Activated CD4-positive, alpha-beta T cell treated with anti-CD3 and anti-CD28 coated beads, Interleukin-2, amount 10 ng/mL, durations not matched to agents 7 days and 5 days (primary cell): Measurements from ENCODE around the gene SLC2A2. TPM values are rescaled to one million over a fixed set of nuclear protein-coding genes. Genes with fewer than 3 reads are reported as not detected.
"Not testable (repeated sequence)": the region's sequence is repeated elsewhere in the genome, so short reads cannot be mapped to it uniquely, and the experiment has no call there.

Source experiments
- CTCF ChIA-PET: fragments of 350-600 bp; sonication (Branson Sonifier 250); formaldehyde crosslinking; loops from one replicate; lab custom pipeline; 2021; ENCODE audit warnings: antibody characterized with exemption; lab: Charles Lee
- POLR2A ChIA-PET: fragments of 350-600 bp; sonication (Branson Sonifier 250); formaldehyde crosslinking; loops from one replicate; lab custom pipeline; 2021; ENCODE audit warnings: antibody characterized with exemption; lab: Charles Lee
- DNase-seq: peaks from one replicate; pipeline ENCODE4 v3.0.0-alpha.2; 2020
- H3K27ac Mint-ChIP-seq: one replicate; pipeline ENCODE4 v1.8.0; 2021; ENCODE audit warnings: mild to moderate bottlenecking, moderate library complexity, mixed read lengths
- H3K27me3 Mint-ChIP-seq: one replicate; pipeline ENCODE4 v1.8.0; 2021; ENCODE audit warnings: mixed read lengths
- H3K36me3 Mint-ChIP-seq: one replicate; pipeline ENCODE4 v1.8.0; 2021; ENCODE audit warnings: low read depth, mixed read lengths
- H3K4me1 Mint-ChIP-seq: one replicate; pipeline ENCODE4 v1.8.0; 2021; ENCODE audit warnings: mixed read lengths
- H3K4me3 Mint-ChIP-seq: one replicate; pipeline ENCODE4 v1.8.0; 2021; ENCODE audit warnings: mild to moderate bottlenecking, moderate library complexity, mixed read lengths
- H3K9me3 Mint-ChIP-seq: one replicate; pipeline ENCODE4 v1.8.0; 2021; ENCODE audit warnings: mixed read lengths
- total RNA-seq, 2 experiments: library from RNA; stranded (reverse); gene quantifications; one replicate each; pipeline ENCODE4 v1.2.3, GENCODE V29; 2021

SLC2A2 gene
- total RNA-seq, 2 experiments from 2014 or later: not detected

DNA sequence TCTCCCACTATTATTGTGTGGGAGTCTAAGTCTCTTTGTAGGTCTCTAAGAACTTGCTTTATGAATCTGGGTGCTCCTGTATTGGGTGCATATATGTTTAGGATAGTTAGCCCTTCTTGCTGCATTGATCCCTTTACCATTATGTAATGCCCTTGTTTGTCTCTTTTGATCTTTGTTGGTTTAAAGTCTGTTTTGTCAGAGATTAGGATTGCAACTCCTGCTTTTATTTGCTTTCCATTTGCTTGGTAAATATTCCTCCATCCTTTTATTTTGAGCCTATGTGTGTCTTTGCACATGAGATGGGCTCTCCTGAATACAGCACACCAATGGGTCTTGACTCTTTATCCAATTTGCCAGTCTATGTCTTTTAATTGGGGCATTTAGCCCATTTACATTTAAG lies 53.6 kb downstream of the SLC2A2 start:
- POLR2A ChIA-PET, H3K4me1 Mint-ChIP-seq, DNase-seq, H3K27ac Mint-ChIP-seq, CTCF ChIA-PET, H3K36me3 Mint-ChIP-seq, H3K9me3 Mint-ChIP-seq, H3K4me3 Mint-ChIP-seq: not testable (repeated sequence)
- peaks cover 20% of the 10 kb centered on the region for H3K27me3 Mint-ChIP-seq

DNA sequence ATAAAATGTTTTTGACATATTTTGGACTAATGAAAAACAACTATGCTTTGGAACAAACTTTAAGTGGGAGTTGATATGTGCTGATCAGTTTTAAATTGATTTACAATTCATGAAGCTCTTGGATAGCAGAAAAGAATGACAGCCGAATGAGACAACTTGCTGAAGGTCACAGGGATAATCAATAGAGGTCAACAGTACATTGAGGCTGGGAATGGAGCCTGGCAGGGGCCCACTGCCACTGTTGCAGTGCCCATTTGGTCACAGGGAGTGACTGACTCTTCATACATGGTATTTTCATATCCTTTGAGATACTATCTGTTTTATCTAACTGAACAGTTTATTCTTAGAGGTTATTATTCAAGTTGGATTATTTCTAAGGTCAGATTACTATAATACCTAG lies 59.4 kb downstream of the SLC2A2 start:
- Mint-ChIP-seq H3K27me3 (peaks cover 8% of the 10 kb centered on the region), H3K27ac (no peak overlapping the region), H3K36me3 (no peaks in the 10 kb centered on the region), H3K4me1 (no peaks in the 10 kb centered on the region), H3K4me3 (no peak overlapping the region), H3K9me3 (peaks cover 3% of the 10 kb centered on the region)
- ChIA-PET POLR2A (no interaction called here), CTCF (interaction anchor here (0.6 kb wide), 1 partner anchor 26 kb away, joined by 4 read pairs; no protein-coding TSS in a partner anchor)
- DNase-seq: no peak

DNA sequence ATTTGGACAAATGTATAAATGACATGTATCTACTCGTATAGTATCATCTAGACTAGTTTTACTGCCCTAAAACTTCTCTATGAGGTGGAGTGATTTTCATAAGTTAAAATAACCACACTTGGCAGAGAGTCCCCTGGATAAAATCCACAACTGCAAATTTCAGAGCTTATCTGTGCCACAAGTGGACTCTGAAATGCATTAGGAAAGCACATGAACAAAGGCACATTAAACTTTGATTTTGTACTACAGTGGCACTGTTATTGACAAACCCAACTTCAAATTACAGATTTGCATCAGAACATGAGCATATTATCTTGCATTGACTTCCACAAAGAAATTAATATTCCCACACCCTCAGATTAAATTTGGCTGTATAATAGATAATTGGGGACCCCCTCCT lies 60.0 kb downstream of the SLC2A2 start:
- CTCF ChIA-PET: no interaction called here
- peaks cover 5% of the 10 kb centered on the region for H3K27me3 Mint-ChIP-seq
- no peak for DNase-seq
- H3K9me3 Mint-ChIP-seq: peaks cover 3% of the 10 kb centered on the region
- no peaks in the 10 kb centered on the region for H3K4me1 Mint-ChIP-seq
- no peaks in the 10 kb centered on the region for H3K36me3 Mint-ChIP-seq
- H3K4me3 Mint-ChIP-seq: no peak overlapping the region
- POLR2A ChIA-PET: no interaction called here
- H3K27ac Mint-ChIP-seq: no peak overlapping the region

DNA sequence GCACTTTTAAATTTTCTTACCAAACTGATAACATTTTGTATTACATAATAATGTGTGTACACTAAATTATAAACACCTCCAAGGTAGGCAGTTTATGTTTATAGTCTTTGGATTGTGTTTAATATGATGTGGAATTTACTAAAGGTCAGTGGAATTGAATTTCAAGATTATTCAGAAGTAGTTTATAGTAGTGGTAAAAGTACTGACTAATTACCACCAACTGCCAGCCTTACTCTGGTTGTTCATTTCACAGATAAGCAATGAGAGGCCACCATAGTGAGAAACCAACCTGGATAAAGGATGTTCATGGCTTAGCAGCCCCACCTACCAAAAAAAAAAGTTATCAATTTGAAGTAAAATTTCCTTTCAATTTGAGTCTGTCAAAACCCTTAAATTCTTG lies 64.1 kb downstream of the SLC2A2 start:
- Mint-ChIP-seq H3K9me3 (no peaks in the 10 kb centered on the region), H3K4me1 (no peaks in the 10 kb centered on the region), H3K27ac (no peak overlapping the region), H3K4me3 (no peak overlapping the region), H3K27me3 (peaks cover 6% of the 10 kb centered on the region), H3K36me3 (no peaks in the 10 kb centered on the region)
- CTCF ChIA-PET: interaction anchor here (1.1 kb wide), 1 partner anchor 601 kb away, joined by 3 read pairs; no protein-coding TSS in a partner anchor
- no peak for DNase-seq
- POLR2A ChIA-PET: no interaction called here

DNA sequence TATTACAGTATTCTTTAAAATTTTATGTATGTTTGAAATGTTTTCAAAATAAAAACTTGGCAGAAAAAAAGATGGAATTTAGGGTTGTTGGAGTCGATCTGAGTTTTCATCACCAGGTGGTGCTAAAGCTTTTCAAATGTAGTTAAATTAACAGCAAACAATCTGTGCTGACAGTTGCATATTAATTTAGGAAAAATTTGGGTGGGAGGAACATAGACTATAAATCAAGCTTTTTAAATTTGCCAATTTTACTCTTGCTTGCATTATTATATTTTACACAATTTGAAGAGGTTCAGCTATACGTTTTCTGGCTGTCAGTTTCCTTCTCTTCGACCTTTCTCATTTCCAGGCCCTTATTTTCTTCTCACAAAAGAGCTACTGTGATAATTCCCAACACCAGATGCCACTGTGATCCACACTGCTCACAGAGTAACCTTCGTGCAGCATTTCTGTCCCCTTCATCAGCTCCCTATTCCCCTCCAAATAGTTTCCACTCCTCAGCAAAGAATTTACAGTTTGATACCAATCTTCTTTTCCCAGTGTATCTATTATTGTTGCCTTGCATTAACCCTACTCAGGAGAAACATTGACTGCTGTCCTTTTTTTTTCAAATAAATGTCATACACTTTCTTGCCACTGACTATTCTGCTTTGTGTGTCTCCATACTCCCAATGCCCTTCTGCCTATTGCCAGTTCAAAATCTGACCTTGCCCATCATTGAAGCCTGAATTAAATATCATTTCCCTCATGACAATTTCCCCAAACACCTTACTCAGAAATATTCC lies 64.7 kb downstream of the SLC2A2 start:
- no peak overlapping the region for H3K27ac Mint-ChIP-seq
- DNase-seq: peak; percentile 16
- ChIA-PET POLR2A (no interaction called here), CTCF (interaction anchor here (0.6 to 1.1 kb wide), 3 partner anchors 65 to 1099 kb away, joined by 3 read pairs; partner anchors contain the start of gene SLC2A2)
- H3K27me3 Mint-ChIP-seq: peaks cover 8% of the 10 kb centered on the region
- no peak overlapping the region for H3K4me3 Mint-ChIP-seq
- no peaks in the 10 kb centered on the region for H3K9me3 Mint-ChIP-seq
- H3K36me3 Mint-ChIP-seq: no peaks in the 10 kb centered on the region
- no peaks in the 10 kb centered on the region for H3K4me1 Mint-ChIP-seq

DNA sequence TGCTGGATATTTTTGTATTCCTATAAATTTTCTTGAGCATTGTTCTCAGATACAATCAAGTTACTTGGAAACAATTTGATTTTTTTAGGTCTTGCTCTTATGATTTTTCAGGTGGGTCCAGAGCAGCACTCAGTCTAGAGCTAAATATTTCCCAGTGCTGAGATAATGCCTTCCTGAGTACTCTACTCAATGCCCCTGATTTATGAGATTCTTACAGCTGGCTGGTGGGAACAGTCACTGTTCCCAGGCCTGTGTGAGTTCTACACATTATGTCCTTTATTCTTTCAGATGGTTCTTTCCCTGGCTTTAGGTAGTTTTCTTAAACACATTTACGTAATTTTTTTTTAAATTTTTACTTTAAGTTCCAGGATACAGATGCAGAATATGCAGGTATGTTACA lies 67.1 kb downstream of the SLC2A2 start:
- no peak overlapping the region for H3K4me3 Mint-ChIP-seq
- DNase-seq: no peak
- ChIA-PET POLR2A (no interaction called here), CTCF (no interaction called here)
- H3K36me3 Mint-ChIP-seq: no peaks in the 10 kb centered on the region
- peaks cover 26% of the 10 kb centered on the region for H3K27me3 Mint-ChIP-seq
- H3K27ac Mint-ChIP-seq: no peak overlapping the region
- no peaks in the 10 kb centered on the region for H3K4me1 Mint-ChIP-seq
- no peaks in the 10 kb centered on the region for H3K9me3 Mint-ChIP-seq

DNA sequence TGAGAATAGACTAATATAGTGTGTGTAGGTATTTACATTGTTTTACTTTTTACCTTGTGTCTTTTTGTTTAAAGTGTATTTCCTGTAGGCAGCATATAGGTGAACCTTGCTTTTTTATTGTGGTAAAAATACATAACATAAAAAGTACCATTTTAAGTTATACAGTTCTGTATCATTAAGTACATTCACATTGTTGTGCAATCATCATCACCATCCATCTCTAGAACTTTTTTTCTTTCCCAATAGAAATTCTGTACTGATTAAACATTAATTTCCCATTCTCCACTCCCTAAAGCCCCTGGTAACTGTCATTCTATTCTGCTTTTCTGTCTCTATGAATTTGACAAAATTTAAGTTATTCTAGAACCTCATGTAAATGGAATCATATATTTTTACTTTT lies 69.9 kb downstream of the SLC2A2 start:
- no peaks in the 10 kb centered on the region for H3K4me1 Mint-ChIP-seq
- ChIA-PET CTCF (no interaction called here), POLR2A (no interaction called here)
- H3K27ac Mint-ChIP-seq: no peak overlapping the region
- H3K4me3 Mint-ChIP-seq: no peak overlapping the region
- no peaks in the 10 kb centered on the region for H3K36me3 Mint-ChIP-seq
- no peaks in the 10 kb centered on the region for H3K9me3 Mint-ChIP-seq
- peaks cover 26% of the 10 kb centered on the region for H3K27me3 Mint-ChIP-seq
- DNase-seq: no peak

DNA sequence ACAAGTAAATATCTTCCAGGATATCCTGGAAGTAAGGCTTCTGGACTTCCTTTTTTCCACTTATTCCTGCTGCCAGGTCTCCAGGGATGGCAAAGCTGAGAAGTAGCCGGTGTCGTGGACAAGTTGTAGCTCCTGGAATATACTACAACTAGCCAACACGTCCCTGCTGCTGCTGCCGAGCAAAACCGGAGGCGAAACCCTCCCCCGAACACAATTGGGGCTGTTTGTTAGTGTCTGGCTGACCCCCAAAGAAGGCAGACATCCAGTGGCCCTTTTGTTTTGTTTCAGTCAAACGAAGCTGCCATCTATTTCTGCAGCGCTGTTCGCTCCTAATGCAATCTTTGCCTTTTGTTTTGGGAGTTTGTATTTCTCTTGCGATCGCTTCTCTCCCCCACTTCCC lies 72.8 kb downstream of the SLC2A2 start:
- Mint-ChIP-seq H3K9me3 (no peaks in the 10 kb centered on the region), H3K36me3 (no peaks in the 10 kb centered on the region), H3K27me3 (peaks cover 26% of the 10 kb centered on the region), H3K27ac (no peak overlapping the region), H3K4me3 (no peak overlapping the region), H3K4me1 (no peaks in the 10 kb centered on the region)
- ChIA-PET POLR2A (no interaction called here), CTCF (no interaction called here)
- no peak for DNase-seq

DNA sequence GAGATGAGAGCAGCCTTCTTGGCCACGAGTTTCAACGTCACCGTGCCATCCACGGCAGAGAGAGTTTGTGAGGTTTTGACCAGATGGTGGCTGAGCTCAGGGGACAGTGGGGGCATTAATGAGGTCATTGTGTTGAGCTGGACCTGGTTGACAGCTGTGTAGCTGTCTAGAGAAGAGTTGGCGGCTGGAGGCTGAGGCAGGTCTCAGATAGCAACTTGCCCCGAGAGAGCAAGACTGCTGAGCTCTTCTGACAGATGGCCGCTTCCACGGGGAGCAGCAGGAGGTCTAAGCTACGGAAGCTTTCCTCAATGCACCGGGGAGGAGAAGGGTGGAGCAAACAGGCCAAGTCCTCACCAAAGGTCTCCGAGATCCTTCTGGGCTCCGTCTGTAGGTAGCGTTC lies 73.3 kb downstream of the SLC2A2 start:
- Mint-ChIP-seq H3K36me3 (no peaks in the 10 kb centered on the region), H3K27me3 (peaks cover 25% of the 10 kb centered on the region), H3K4me1 (no peaks in the 10 kb centered on the region), H3K27ac (no peak overlapping the region), H3K9me3 (no peaks in the 10 kb centered on the region), H3K4me3 (no peak overlapping the region)
- ChIA-PET POLR2A (no interaction called here), CTCF (no interaction called here)
- no peak for DNase-seq

DNA sequence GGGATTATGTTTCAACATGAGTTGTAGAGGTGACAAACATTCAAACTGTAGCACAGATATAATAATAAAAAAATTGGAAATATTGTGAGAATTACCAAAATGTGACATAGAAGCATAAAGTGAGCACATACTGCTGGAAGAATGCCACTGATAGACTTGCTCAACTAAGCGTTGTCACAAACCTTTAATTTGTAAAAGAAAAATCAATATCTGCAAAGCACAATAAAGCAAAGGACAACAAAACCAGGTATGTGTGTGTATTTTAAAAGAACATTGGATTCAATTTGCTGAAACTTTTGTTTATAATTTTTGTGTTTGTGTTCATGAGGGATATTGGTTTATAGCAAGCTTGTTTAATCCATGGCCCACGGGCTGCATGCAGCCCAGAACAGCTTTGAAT lies 77.3 kb downstream of the SLC2A2 start:
- Mint-ChIP-seq H3K4me3 (no peak overlapping the region), H3K36me3 (no peaks in the 10 kb centered on the region), H3K27me3 (peaks cover 11% of the 10 kb centered on the region), H3K27ac (no peak overlapping the region), H3K9me3 (no peaks in the 10 kb centered on the region), H3K4me1 (no peaks in the 10 kb centered on the region)
- ChIA-PET CTCF (no interaction called here), POLR2A (no interaction called here)
- no peak for DNase-seq

DNA sequence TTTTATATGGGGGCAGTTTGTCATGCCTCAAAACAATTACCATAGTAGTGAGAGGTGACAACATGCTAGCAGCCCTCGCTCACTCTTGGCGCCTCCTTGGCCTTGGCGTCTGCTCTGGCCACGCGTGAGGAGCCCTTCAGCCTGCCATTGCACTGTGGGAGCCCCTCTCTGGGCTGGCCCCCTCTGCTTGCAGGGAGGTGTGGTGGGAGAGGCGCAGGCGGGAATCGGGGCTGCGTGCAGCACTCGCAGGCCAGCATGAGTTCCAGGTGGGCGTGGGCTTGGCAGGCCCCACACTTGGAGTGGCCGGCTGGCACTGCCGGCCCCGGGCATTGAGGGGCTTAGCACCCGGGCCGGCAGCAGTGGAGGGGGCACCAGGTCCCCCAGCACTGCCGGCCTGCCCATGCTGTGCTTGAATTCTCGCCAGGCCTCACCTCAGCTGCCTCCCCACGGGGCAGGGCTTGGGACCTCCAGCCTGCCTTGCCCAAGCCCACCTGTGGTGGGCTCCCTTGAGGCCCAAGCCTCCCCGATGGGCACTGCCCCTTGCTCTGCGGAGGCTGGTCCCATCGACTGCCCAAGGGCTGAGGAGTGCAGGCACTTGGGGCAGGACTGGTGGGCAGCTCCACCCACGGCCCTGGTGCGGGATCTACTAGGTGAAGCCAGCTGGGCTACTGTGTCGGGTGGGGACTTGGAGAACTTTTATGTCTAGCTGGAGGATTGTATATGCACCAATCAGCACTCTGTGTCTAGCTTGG lies 79.3 kb downstream of the SLC2A2 start:
- no peak overlapping the region for H3K27ac Mint-ChIP-seq
- ChIA-PET CTCF (no interaction called here), POLR2A (no interaction called here)
- no peaks in the 10 kb centered on the region for H3K9me3 Mint-ChIP-seq
- no peaks in the 10 kb centered on the region for H3K36me3 Mint-ChIP-seq
- peaks cover 13% of the 10 kb centered on the region for H3K27me3 Mint-ChIP-seq
- H3K4me3 Mint-ChIP-seq: no peak overlapping the region
- DNase-seq: no peak
- H3K4me1 Mint-ChIP-seq: no peaks in the 10 kb centered on the region
